Kidney glomerular epithelial cell (primary cell): Measurements from ENCODE around the gene CYP1B1.
A peak's percentile ranks its signal among the peaks of the same experiment; 100 is the strongest.
"Not testable (repeated sequence)": the region's sequence is repeated elsewhere in the genome, so short reads cannot be mapped to it uniquely, and the experiment has no call there.

Source experiments
- DNase-seq: peaks from one replicate; lab custom pipeline; 2025; lab: John Stamatoyannopoulos, UW

CYP1B1 gene

GRCh38 chr2:38098421-38099098, 22.6 kb upstream of the CYP1B1 start:
- DNase-seq = peak; percentile 24

GRCh38 chr2:38097988-38098385, 22.0 kb upstream of the CYP1B1 start:
- DNase-seq = peak; percentile 45

DNA sequence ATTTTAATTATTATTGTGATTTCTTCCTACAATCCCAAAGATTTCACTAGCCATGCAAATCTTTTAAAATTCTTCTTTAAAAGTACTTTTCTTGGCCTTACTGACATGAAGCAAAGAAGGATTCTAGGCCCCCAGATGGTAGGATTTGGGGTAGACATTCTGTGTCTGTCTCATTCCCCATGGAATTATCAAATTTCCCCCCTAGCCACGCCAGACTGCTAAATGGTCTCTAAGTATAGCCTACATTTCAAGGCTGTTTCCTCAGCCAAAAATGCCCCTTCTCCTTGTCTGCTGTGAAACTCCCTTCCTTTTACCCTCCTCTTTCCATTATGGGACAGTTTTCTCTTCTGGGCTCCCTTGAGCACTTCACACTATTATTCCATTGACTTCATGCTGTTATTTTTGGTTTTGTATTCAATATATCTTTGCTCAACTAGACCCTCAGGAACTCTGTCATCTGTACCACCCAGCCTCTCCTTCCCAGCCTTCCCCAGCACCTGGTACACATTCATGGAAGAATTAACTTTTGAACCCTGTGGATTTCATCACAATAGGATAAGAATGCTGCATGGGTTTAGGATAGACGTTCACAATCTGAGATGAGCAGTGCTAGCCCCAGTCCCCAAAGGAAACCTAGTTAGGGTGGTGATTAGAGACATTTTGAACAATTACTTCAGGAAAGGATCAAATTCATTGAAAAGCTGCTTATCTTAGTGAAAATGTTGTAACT, 21.5 kb upstream of the CYP1B1 start:
- no peak for DNase-seq

GRCh38 chr2:38095996-38096861, 20.3 kb upstream of the CYP1B1 start:
- peak; percentile 61 for DNase-seq

GRCh38 chr2:38095079-38095995, 19.4 kb upstream of the CYP1B1 start:
- DNase-seq = no peak

DNA sequence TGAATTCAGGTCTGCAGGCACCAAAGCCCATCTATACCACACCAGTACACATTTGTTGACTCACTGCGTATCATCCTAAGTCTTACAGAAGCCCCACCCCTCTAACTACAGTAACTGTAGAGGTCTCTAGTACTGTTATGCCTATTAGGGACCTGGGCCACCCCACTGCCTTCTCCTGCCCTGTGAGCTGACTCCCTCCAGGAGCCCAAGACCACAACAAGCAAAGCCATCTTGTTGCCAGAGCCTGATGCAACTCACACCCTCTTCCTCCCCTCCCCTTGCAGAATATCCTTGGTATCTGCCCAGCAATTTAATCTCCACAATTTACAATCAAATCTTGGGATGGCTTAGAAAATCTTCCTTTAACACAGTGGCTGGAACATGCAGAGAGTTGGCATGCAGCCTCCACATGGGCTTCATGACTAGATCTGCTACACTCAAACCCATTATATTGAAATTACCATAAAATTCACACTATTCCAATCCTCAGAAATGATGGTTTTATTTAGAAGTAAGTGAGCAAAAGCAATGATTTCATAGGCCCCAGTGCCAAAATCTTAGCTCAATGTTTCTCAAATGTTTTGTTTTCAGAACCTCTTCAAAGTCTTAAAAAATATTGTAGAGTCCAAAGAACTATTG, 17.7 kb upstream of the CYP1B1 start:
- no peak for DNase-seq

GRCh38 chr2:38092196-38092902, 16.4 kb upstream of the CYP1B1 start:
- DNase-seq = no peak

- DNase-seq = no peak
These were observed 15.8 kb upstream of the CYP1B1 start for GRCh38 chr2:38091760-38092159.

DNA sequence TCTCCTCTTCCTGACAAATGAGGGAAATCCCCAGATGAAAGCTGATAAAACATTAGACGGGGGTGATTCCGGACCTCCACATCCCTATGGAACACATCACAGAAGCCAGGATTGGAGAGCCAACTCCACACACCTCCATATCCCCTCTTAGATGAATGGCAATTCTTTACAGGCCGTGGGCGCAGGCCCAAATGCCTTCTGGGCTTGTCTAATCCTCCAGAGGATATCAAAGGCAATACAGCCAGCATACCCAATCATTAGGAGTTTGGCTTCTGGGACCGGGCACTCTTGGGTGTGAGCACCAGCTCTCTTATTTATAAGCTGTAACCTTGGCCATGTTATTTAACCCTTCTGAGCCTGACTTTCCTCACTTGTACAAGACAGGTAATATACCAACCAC, 15.0 kb upstream of the CYP1B1 start:
- no peak for DNase-seq

GRCh38 chr2:38090212-38090611, 14.3 kb upstream of the CYP1B1 start:
- DNase-seq = not testable (repeated sequence)

DNA sequence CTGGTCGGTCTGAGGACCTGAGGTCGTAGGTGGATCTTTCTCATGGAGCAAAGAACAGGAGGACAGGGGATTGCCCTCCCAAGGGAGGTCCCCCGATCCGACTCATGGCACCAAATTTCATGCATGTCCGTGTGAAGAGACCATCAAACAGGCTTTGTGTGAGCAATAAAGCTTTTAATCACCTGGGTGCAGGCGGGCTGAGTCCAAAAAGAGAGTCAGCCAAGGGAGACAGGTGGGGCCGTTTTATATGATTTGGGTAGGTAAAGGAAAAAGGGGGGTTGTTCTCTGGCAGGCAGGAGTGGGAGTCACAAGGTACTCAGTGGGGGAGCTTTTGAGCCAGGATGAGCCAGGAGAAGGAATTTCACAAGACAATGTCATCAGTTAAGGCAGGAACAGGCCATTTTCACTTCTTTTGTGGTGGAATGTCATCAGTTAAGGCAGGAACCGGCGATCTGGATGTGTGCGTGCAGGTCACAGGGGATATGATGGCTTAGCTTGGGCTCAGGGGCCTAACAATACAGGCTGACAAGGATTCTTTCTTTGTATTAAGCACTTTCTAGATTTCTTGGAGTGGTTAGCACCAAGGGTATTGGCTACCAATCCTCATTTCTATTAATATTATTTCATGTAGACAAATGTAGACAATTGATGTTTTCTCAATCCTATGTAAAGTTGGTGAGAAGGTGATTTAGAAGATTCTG, 10.2 kb upstream of the CYP1B1 start:
- not testable (repeated sequence) for DNase-seq

GRCh38 chr2:38084556-38084955, 8.6 kb upstream of the CYP1B1 start:
- DNase-seq = not testable (repeated sequence)

- DNase-seq = not testable (repeated sequence)
These were observed 6.8 kb upstream of the CYP1B1 start for GRCh38 chr2:38082727-38083126.

- DNase-seq = no peak
These were observed 4.4 kb upstream of the CYP1B1 start for GRCh38 chr2:38080346-38080745.

- DNase-seq = no peak
These were observed 3.4 kb upstream of the CYP1B1 start for GRCh38 chr2:38079116-38080052.

- no peak for DNase-seq
These were observed 1.4 kb upstream of the CYP1B1 start for GRCh38 chr2:38077431-38077769.

DNA sequence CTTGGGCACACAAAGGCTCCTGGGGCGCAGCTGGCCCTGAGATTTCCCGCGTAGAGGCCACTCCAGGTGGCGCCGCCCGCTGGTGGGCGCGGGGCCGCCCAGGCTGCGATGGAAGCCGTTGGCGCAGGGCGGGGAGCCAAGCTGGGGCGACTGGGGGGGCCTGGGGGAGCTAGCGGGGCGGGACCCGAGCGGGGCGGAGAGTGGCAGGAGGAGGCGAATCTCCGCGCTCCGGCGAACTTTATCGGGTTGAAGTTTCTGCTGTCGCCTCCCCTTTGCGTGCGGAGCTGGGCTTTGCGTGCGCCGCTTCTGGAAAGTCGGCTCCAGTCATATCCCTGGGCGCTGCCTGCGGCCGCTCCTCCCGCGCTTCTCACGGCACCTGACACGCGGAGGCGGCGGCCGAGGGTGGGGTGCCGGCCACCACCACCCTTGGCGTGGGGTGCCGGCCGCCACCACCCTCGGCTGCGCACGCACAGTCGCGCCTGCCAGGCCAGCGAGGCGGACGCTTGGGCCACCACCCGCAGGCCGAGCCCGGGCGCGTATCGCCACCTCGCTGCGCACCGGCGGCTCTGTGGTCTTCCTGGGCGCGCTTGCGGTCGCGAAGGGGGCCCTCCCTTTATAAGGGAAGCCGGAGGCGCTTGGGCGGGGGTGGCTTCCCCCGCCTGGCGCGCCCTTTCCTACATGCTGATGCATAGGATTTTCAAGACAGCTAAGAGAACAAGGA, 919 bp upstream of the CYP1B1 start:
- peak; percentile 63 for DNase-seq

DNA sequence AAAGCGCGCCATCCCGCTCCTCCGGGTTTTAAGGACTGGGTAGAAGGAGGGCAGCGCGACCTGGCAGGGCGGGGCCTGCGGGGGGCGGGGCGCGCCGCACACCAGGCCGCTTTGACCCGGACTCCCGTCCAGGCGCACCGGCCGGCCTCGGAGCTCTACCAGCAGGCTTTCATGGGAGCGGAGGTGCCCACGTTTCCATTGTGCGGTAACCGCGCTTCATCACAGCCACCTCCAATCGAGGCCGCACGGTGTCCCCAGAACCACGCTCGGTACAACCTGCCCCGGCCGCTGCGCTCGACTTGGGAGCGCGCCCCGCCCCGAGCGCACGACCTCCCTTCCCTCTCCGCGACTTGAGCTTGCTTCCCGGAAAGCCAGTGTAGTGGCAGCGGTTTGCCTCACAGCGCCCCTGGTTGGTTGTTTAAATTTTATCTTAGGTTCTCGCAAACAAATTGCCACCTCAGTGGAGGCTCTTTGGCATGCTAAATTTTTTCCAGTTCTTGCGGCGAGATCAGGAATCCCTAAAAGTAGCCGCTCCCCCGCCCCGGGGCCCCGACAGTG, 280 bp upstream of the CYP1B1 start:
- DNase-seq = no peak
